ENCODE data around the gene RNF181. TPM values are rescaled to one million over a fixed set of nuclear protein-coding genes. Genes with fewer than 3 reads are reported as not detected.

Gene RNF181
- total RNA-seq, 1 donor from 2014 or later: 78.8 TPM

GRCh38 chr2:85564144-85564563 lies 31.4 kb upstream of the RNF181 start:
- Mint-ChIP-seq H3K27ac (peak overlapping the region; percentile 57), H3K4me3 (peak overlapping the region; percentile 32), H3K27me3 (peaks cover 3% of the 10 kb centered on the region), H3K9me3 (no peaks in the 10 kb centered on the region), H3K36me3 (no peaks in the 10 kb centered on the region), H3K4me1 (ENCODE audit: unreplicated experiment) (peaks cover 18% of the 10 kb centered on the region)
- no peak for DNase-seq (ENCODE audit: extremely low spot score, unreplicated experiment)
- no peak for TF ChIP-seq CTCF (conservative IDR thresholded peaks at IDR 0.05)

GRCh38 chr2:85566265-85566664 lies 29.3 kb upstream of the RNF181 start:
- Mint-ChIP-seq H3K27me3 (peaks cover 18% of the 10 kb centered on the region), H3K4me1 (ENCODE audit: unreplicated experiment) (peaks cover 5% of the 10 kb centered on the region), H3K4me3 (no peak overlapping the region), H3K9me3 (no peaks in the 10 kb centered on the region), H3K27ac (no peak overlapping the region), H3K36me3 (no peaks in the 10 kb centered on the region)
- TF ChIP-seq CTCF (conservative IDR thresholded peaks at IDR 0.05): no peak
- DNase-seq (ENCODE audit: extremely low spot score, unreplicated experiment): no peak

GRCh38 chr2:85575739-85576138 lies 19.8 kb upstream of the RNF181 start:
- no peak for TF ChIP-seq CTCF (conservative IDR thresholded peaks at IDR 0.05)
- Mint-ChIP-seq H3K9me3 (no peaks in the 10 kb centered on the region), H3K27ac (no peak overlapping the region), H3K36me3 (no peaks in the 10 kb centered on the region), H3K27me3 (peaks cover 13% of the 10 kb centered on the region), H3K4me3 (no peak overlapping the region), H3K4me1 (ENCODE audit: unreplicated experiment) (peaks cover 32% of the 10 kb centered on the region)
- DNase-seq (ENCODE audit: extremely low spot score, unreplicated experiment): no peak

GRCh38 chr2:85577063-85577385 lies 18.5 kb upstream of the RNF181 start:
- Mint-ChIP-seq H3K36me3 (no peaks in the 10 kb centered on the region), H3K4me1 (ENCODE audit: unreplicated experiment) (peaks cover 32% of the 10 kb centered on the region), H3K27me3 (peaks cover 5% of the 10 kb centered on the region), H3K9me3 (no peaks in the 10 kb centered on the region), H3K4me3 (peak overlapping the region; percentile 94), H3K27ac (peak overlapping the region; percentile 98)
- no peak for DNase-seq (ENCODE audit: extremely low spot score, unreplicated experiment)
- TF ChIP-seq CTCF (conservative IDR thresholded peaks at IDR 0.05): no peak

- Mint-ChIP-seq H3K4me3 (peak within 1 kb of the TSS; percentile 94), H3K4me1 (ENCODE audit: unreplicated experiment) (peaks cover 32% of the 10 kb centered on the region), H3K27me3 (peaks cover 3% of the 10 kb centered on the region), H3K9me3 (no peaks in the 10 kb centered on the region), H3K27ac (peak within 1 kb of the TSS; percentile 98), H3K36me3 (no peaks in the 10 kb centered on the region)
- no peak for DNase-seq (ENCODE audit: extremely low spot score, unreplicated experiment)
- TF ChIP-seq CTCF (conservative IDR thresholded peaks at IDR 0.05): no peak
These were observed 17.9 kb upstream of the RNF181 start, which contains the start of gene VAMP8 for GRCh38 chr2:85577386-85578242. TSS of gene VAMP8 (plus strand) at chr2:85577586. CDS start at chr2:85577647, 61 bp downstream.

Measured in type B pancreatic cell (in vitro differentiated cells).